ENCODE measurements around the gene TEP1. TPM values are rescaled to one million over a fixed set of nuclear protein-coding genes. Genes with fewer than 3 reads are reported as not detected.

The TEP1 gene
- total and polyA plus RNA-seq, 10 of the 15 experiments (the other 5 are each of a cell fraction or from before 2014, with no cell fraction given): 3.3 to 29.7 (median 16.8) TPM

- H3K36me3 ChIP-seq (ENCODE audit: control insufficient read depth in 2 of 2, insufficient read depth in 2 of 2, low read length in 1 of 2): peaks cover 6 to 19% of the 10 kb centered on the region in 2 experiments
- no peak overlapping the region for H3K4me3 ChIP-seq
- FAIRE-seq: no peak
- CTCF ChIA-PET: no interaction called here
- H3K4me2 ChIP-seq (ENCODE audit: control insufficient read depth, insufficient read depth): no peak overlapping the region
- H3K9me3 ChIP-seq (replicated peaks; ENCODE audit: control insufficient read depth, insufficient read depth, low read length): no peaks in the 10 kb centered on the region
- intact Hi-C loops (cut with micrococcal nuclease; ENCODE audit: unreplicated experiment) (no loop called here), in situ Hi-C loops (cut with MboI) (no loop called here)
- no peaks in the 10 kb centered on the region for H3K27me3 ChIP-seq (replicated peaks in 1 of 2; ENCODE audit: control insufficient read depth in 2 of 2, insufficient read depth in 2 of 2, low read length in 1 of 2)
- TF ChIP-seq GATAD2B (conservative IDR thresholded peaks at IDR 0.05; ENCODE audit: low read depth) (no peak), NFYA (IDR thresholded peaks at IDR 0.05; ENCODE audit: borderline replicate concordance, low read depth, low read length) (no peak), PBX3 (IDR thresholded peaks at IDR 0.05; ENCODE audit: insufficient replicate concordance, low read depth, low read length) (no peak), LARP7 (IDR thresholded peaks at IDR 0.05) (no peak), MAX (IDR thresholded peaks at IDR 0.05; ENCODE audit: low read depth, low read length) (no peak)
- no peaks in the 10 kb centered on the region; the same call in 1 of the 2 replicates for H4K20me1 ChIP-seq (ENCODE audit: control insufficient read depth, insufficient read depth)
- no peak overlapping the region for H2AFZ ChIP-seq (ENCODE audit: control insufficient read depth, low read depth, low read length)
- no peak for DNase-seq (ENCODE audit: low read depth, low spot score)
- no TSS peak for BruUV-seq (replicated peaks)
- POLR2A ChIA-PET: no interaction called here
- H3K9ac ChIP-seq (ENCODE audit: control insufficient read depth, insufficient read depth, low read length): no peak overlapping the region
- ATAC-seq: no peak
- no peaks in the 10 kb centered on the region for H3K4me1 ChIP-seq (ENCODE audit: control insufficient read depth, insufficient read depth, low read length)
- SMC1A ChIA-PET (ENCODE audit: uncharacterized antibody, unreplicated experiment): no interaction called here
- 40% methylated on average over 2 of the region's 2 CpGs for WGBS (ENCODE audit: insufficient coverage, insufficient replicate concordance, low lambda C conversion rate, missing lambda C conversion rate)
- RAD21 ChIA-PET (ENCODE audit: unreplicated experiment): interaction anchor here (1.5 kb wide), 1 partner anchor 81 kb away, joined by 5 read pairs; no protein-coding TSS in a partner anchor
- H3K27ac ChIP-seq (ENCODE audit: control insufficient read depth, insufficient read depth): no peak overlapping the region
- peaks cover 11% of the 10 kb centered on the region for H3K79me2 ChIP-seq (ENCODE audit: control insufficient read depth, insufficient read depth, low read length)
Observed at GRCh38 chr14:20409226-20409625, 4.1 kb downstream of the TEP1 start.

GRCh38 chr14:20403521-20403920 is 9.8 kb downstream of the TEP1 start:
- POLR2A ChIA-PET: interaction anchor here (1.2 kb wide), 1 partner anchor 22 kb away, joined by 5 read pairs; no protein-coding TSS in a partner anchor
- Histone ChIP-seq H2AFZ (ENCODE audit: control insufficient read depth, low read depth, low read length) (no peak overlapping the region), H3K36me3 (ENCODE audit: control insufficient read depth in 2 of 2, insufficient read depth in 2 of 2, low read length in 1 of 2) (peaks cover 6 to 36% of the 10 kb centered on the region in 2 experiments), H3K27me3 (replicated peaks in 1 of 2; ENCODE audit: control insufficient read depth in 2 of 2, insufficient read depth in 2 of 2, low read length in 1 of 2) (no peaks in the 10 kb centered on the region), H3K27ac (ENCODE audit: control insufficient read depth, insufficient read depth) (no peak overlapping the region), H3K4me2 (ENCODE audit: control insufficient read depth, insufficient read depth) (no peak overlapping the region), H4K20me1 (ENCODE audit: control insufficient read depth, insufficient read depth) (no peaks in the 10 kb centered on the region; the same call in 1 of the 2 replicates), H3K9ac (ENCODE audit: control insufficient read depth, insufficient read depth, low read length) (no peak overlapping the region), H3K9me3 (replicated peaks; ENCODE audit: control insufficient read depth, insufficient read depth, low read length) (no peaks in the 10 kb centered on the region), H3K4me1 (ENCODE audit: control insufficient read depth, insufficient read depth, low read length) (no peaks in the 10 kb centered on the region), H3K79me2 (ENCODE audit: control insufficient read depth, insufficient read depth, low read length) (no peaks in the 10 kb centered on the region), H3K4me3 (no peak overlapping the region)
- RAD21 ChIA-PET (ENCODE audit: unreplicated experiment): interaction anchor here (1.2 kb wide), 1 partner anchor 11 kb away, joined by 4 read pairs; the partner anchor contains the start of gene TEP1
- SMC1A ChIA-PET (ENCODE audit: uncharacterized antibody, unreplicated experiment): no interaction called here
- DNase-seq (ENCODE audit: low read depth, low spot score) (no peak), FAIRE-seq (no peak), ATAC-seq (no peak)
- CTCF ChIA-PET: no interaction called here
- in situ Hi-C loops (cut with MboI): no loop called here
- TF ChIP-seq ZNF274 (IDR thresholded peaks at IDR 0.05; ENCODE audit: insufficient read depth, insufficient read length) (no peak), JUNB (IDR thresholded peaks at IDR 0.05) (no peak), IKZF2 (IDR thresholded peaks at IDR 0.05) (no peak), EED (IDR thresholded peaks at IDR 0.05; ENCODE audit: low read depth) (no peak)
- WGBS (ENCODE audit: insufficient coverage, insufficient replicate concordance, low lambda C conversion rate, missing lambda C conversion rate): 98% methylated on average over 11 of the region's 11 CpGs
- intact Hi-C loops (cut with micrococcal nuclease; ENCODE audit: unreplicated experiment): no loop called here
- BruUV-seq (replicated peaks): no TSS peak
